GM23248 (cell line): ENCODE data around the gene DCP1A.

ENCODE experiments used
- EZH2 ChIP-seq: fragments of 200-600 bp; sonication (generic); IDR thresholded peaks from 2 replicates; pipeline ENCODE4 v1.6.1; 2018; ENCODE audit warnings: antibody characterized with exemption, mild to moderate bottlenecking; ENCODE audit not compliant: insufficient read depth, poor library complexity, severe bottlenecking
- EZH2phosphoT487 ChIP-seq: fragments of 200-600 bp; sonication (generic); IDR thresholded peaks from 2 replicates; pipeline ENCODE4 v1.6.1; 2018; ENCODE audit warnings: antibody characterized with exemption, moderate library complexity, mild to moderate bottlenecking, low read depth; ENCODE audit not compliant: insufficient read depth

GRCh38 chr3:53329897-53330296, 17.4 kb downstream of the DCP1A start:
- TF ChIP-seq EZH2 = no peak
- TF ChIP-seq EZH2phosphoT487 = no peak
